ENCODE data around the gene FSTL4.

The FSTL4 gene

GRCh38 chr5:133381571-133382365, 230.6 kb downstream of the FSTL4 start:
- H3K4me3 ChIP-seq (ENCODE audit: severe bottlenecking) = no peak overlapping the region
- no peaks in the 10 kb centered on the region for H3K4me1 ChIP-seq (ENCODE audit: insufficient read depth, poor library complexity, severe bottlenecking)
- H3K27me3 ChIP-seq (ENCODE audit: insufficient read depth, poor library complexity, severe bottlenecking) = peaks cover 9% of the 10 kb centered on the region
- H3K27ac ChIP-seq (ENCODE audit: poor library complexity, severe bottlenecking) = no peak overlapping the region
- no peak for TF ChIP-seq CTCF (IDR thresholded peaks at IDR 0.05; ENCODE audit: poor library complexity, severe bottlenecking)
- ATAC-seq (ENCODE audit: low read depth) = no peak; the same call in 2 of the 3 replicates
- H3K36me3 ChIP-seq (ENCODE audit: low read depth) = no peaks in the 10 kb centered on the region
- peaks cover 13% of the 10 kb centered on the region for H3K9me3 ChIP-seq (ENCODE audit: severe bottlenecking)
- no peak for DNase-seq (ENCODE audit: low spot score)

GRCh38 chr5:133381041-133381440, 231.3 kb downstream of the FSTL4 start:
- peaks cover 9% of the 10 kb centered on the region for H3K27me3 ChIP-seq (ENCODE audit: insufficient read depth, poor library complexity, severe bottlenecking)
- DNase-seq (ENCODE audit: low spot score) (no peak), ATAC-seq (ENCODE audit: low read depth) (no peak)
- peaks cover 13% of the 10 kb centered on the region for H3K9me3 ChIP-seq (ENCODE audit: severe bottlenecking)
- H3K27ac ChIP-seq (ENCODE audit: poor library complexity, severe bottlenecking) = no peak overlapping the region
- no peak for TF ChIP-seq CTCF (IDR thresholded peaks at IDR 0.05; ENCODE audit: poor library complexity, severe bottlenecking)
- H3K4me1 ChIP-seq (ENCODE audit: insufficient read depth, poor library complexity, severe bottlenecking) = no peaks in the 10 kb centered on the region
- H3K36me3 ChIP-seq (ENCODE audit: low read depth) = no peaks in the 10 kb centered on the region
- no peak overlapping the region for H3K4me3 ChIP-seq (ENCODE audit: severe bottlenecking)

GRCh38 chr5:133377736-133378135, 234.6 kb downstream of the FSTL4 start:
- Histone ChIP-seq H3K27me3 (ENCODE audit: insufficient read depth, poor library complexity, severe bottlenecking) (peaks cover 9% of the 10 kb centered on the region), H3K27ac (ENCODE audit: poor library complexity, severe bottlenecking) (no peak overlapping the region), H3K4me3 (ENCODE audit: severe bottlenecking) (no peak overlapping the region), H3K36me3 (ENCODE audit: low read depth) (no peaks in the 10 kb centered on the region), H3K9me3 (ENCODE audit: severe bottlenecking) (peaks cover 13% of the 10 kb centered on the region), H3K4me1 (ENCODE audit: insufficient read depth, poor library complexity, severe bottlenecking) (peaks cover 5% of the 10 kb centered on the region)
- DNase-seq (ENCODE audit: low spot score) (no peak), ATAC-seq (ENCODE audit: low read depth) (no peak)
- TF ChIP-seq CTCF (IDR thresholded peaks at IDR 0.05; ENCODE audit: poor library complexity, severe bottlenecking) = no peak

- Histone ChIP-seq H3K9me3 (ENCODE audit: severe bottlenecking) (peaks cover 13% of the 10 kb centered on the region), H3K4me3 (ENCODE audit: severe bottlenecking) (no peak overlapping the region), H3K27me3 (ENCODE audit: insufficient read depth, poor library complexity, severe bottlenecking) (peaks cover 9% of the 10 kb centered on the region), H3K27ac (ENCODE audit: poor library complexity, severe bottlenecking) (no peak overlapping the region), H3K36me3 (ENCODE audit: low read depth) (no peaks in the 10 kb centered on the region), H3K4me1 (ENCODE audit: insufficient read depth, poor library complexity, severe bottlenecking) (peaks cover 6% of the 10 kb centered on the region)
- TF ChIP-seq CTCF (IDR thresholded peaks at IDR 0.05; ENCODE audit: poor library complexity, severe bottlenecking) = no peak
- ATAC-seq (ENCODE audit: low read depth) (no peak), DNase-seq (ENCODE audit: low spot score) (no peak)
Measured at GRCh38 chr5:133376986-133377385, 235.4 kb downstream of the FSTL4 start.

Data from RWPE2 (cell line).